ENCODE measurements around the gene SLU7.

GRCh38 chr5:160377651-160378050, 41.2 kb downstream of the SLU7 start:
- TF ChIP-seq CTCF (IDR thresholded peaks at IDR 0.05 in 2 of 3, conservative IDR thresholded peaks at IDR 0.05 in 1 of 3; ENCODE audit: borderline replicate concordance in 1 of 3, insufficient read depth in 1 of 3, low read depth in 2 of 3, low read length in 2 of 3) (no peak), POLR2A (IDR thresholded peaks at IDR 0.05; ENCODE audit: borderline replicate concordance, extremely low read depth, insufficient read depth, insufficient read length) (no peak), EZH2phosphoT487 (IDR thresholded peaks at IDR 0.05; ENCODE audit: borderline replicate concordance) (no peak), RAD21 (IDR thresholded peaks at IDR 0.05; ENCODE audit: low read depth) (no peak), POLR2AphosphoS5 (IDR thresholded peaks at IDR 0.05; ENCODE audit: low read depth, low read length) (no peak), CEBPB (IDR thresholded peaks at IDR 0.05; ENCODE audit: low read depth) (no peak), ZBTB33 (IDR thresholded peaks at IDR 0.05; ENCODE audit: extremely low read depth, insufficient replicate concordance, low read length) (no peak), EZH2 (IDR thresholded peaks at IDR 0.05) (no peak)
